Measurements from ENCODE around the gene RHBDL2.
A peak's percentile ranks its signal among the peaks of the same experiment; 100 is the strongest.
"Not testable (repeated sequence)": the region's sequence is repeated elsewhere in the genome, so short reads cannot be mapped to it uniquely, and the experiment has no call there.

The RHBDL2 gene

GRCh38 chr1:38860454-38860795, 81.2 kb downstream of the RHBDL2 start:
- ChIA-PET POLR2A (no interaction called here), CTCF (interaction anchor here (1.5 to 3.1 kb wide), 3 partner anchors 9 to 238 kb away, joined by 4 to 19 read pairs (median 5); no protein-coding TSS in a partner anchor)
- DNase-seq (ENCODE audit: low read depth, low spot score), result no peak
- H3K4me3 ChIP-seq (ENCODE audit: low read depth, low read length), result peak overlapping the region; percentile 92
- no peak for TF ChIP-seq CTCF (IDR thresholded peaks at IDR 0.05; ENCODE audit: insufficient read depth, low read length, missing control alignments)

DNA sequence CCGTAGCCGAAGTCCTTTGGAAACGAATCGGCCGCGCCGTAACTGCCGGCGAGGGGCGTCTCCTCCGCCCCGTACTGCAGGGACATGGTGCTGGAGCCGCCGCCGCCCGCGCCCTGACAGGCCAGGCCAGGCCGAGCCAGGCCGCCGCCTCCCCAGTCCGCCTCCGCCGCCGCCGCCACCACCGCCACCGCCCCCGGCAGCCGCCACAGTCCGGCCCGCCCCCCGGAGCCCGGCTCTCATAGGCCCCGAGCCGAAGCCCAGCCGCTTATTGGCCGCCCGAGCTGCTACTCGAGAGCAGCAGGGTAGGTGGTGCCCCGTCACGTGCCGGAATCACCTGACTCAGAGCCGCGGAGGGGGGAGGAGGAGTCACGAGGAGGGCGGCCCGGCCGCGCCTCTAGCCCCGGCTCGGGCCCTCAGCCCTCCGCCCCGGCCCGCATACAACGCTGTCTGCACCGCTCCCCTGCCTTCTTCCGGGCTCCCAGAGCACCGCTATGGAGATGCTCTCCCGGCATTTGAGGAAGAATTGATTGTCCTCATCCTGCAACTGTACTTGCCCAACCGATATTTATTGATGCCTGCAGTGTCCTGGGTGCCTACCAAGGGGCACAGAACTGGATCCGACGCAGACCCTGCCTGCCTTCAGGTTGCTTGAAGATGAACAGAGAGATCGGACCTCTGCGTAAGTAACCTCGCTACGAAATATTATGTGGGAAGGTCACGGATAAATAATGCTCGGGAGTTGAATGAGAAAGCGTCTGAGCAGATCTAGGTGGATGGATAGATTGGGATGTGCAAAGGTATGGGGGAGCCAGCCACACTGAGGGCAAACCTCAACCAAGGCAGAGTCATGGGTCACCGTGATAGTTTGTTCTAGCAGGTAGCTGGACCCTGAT, 81.8 kb downstream of the RHBDL2 start, which contains the start of gene RRAGC:
Gene RRAGC, minus strand, starts transcription at position 212 of the 893 bp plus-strand sequence. Its CDS starts 126 bp downstream, at position 86.
- peak within 1 kb of the TSS; percentile 92 for H3K4me3 ChIP-seq (ENCODE audit: low read depth, low read length)
- DNase-seq (ENCODE audit: low read depth, low spot score), result peak; percentile 71
- ChIA-PET CTCF (interaction anchor here (1.5 to 3.9 kb wide), 4 partner anchors 9 to 239 kb away, joined by 4 to 19 read pairs (median 9); no protein-coding TSS in a partner anchor), POLR2A (interaction anchor here (0.5 kb wide), 1 partner anchor 166 kb away, joined by 4 read pairs; the partner anchor contains the start of gene NDUFS5)
- no peak for TF ChIP-seq CTCF (IDR thresholded peaks at IDR 0.05; ENCODE audit: insufficient read depth, low read length, missing control alignments)

DNA sequence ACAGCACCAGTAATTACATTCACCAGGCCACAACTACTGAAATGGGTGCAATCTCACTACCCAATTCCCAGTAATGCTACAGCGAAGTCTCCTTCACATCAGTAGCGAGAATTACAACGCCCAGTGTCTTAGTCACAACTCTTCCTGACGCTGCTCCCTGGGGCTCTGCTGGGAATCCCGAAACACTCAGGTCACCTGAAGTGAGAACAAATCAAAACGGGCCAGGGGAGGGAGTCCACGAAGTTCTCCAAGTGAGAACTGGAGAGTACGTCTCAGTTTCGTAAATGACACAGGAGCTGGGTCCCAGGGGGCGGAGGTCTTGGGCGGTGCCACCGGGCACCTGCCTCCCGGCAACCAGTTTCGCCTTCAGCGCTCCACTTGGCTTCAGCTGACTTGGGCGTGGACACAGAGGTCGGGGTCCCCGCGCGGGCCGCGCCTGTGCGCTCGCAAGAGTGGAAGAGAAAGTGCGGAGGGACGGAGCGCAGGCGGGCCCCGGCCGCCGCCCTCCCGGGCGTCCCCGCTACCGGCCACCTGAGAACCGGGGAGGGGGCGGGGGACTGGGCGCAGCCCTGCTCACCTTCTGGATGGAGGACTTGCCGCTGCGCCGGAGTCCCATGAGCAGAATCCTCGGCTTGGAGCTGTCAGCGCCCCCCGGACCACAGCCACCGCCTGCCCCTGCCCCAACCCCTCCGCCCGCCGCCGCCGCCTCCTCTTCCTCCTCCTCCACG, 82.6 kb downstream of the RHBDL2 start:
- TF ChIP-seq CTCF (IDR thresholded peaks at IDR 0.05; ENCODE audit: insufficient read depth, low read length, missing control alignments), result no peak
- DNase-seq (ENCODE audit: low read depth, low spot score), result no peak
- H3K4me3 ChIP-seq (ENCODE audit: low read depth, low read length), result peak overlapping the region; percentile 77
- ChIA-PET POLR2A (no interaction called here), CTCF (interaction anchor here (1.5 to 3.9 kb wide), 2 partner anchors 10 to 233 kb away, joined by 5 to 13 read pairs; no protein-coding TSS in a partner anchor)

DNA sequence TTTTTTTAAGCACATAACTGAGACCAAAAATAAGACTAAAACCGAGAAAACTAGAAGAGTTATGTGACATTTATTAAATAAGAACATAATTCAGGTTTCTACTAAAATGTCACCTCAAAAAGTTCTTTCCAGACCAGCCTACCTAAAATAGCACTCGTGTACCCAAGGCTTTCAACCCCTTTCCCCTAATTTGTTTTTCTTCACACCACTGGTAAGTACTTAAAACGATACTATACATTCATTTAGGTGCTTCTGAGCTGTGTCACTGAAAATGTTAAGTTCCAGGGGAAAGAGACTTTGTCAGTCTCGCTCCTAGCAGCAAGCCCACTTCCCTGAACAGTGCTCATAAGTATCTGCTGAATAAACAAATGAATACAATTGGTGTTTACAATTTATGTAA, 88.8 kb downstream of the RHBDL2 start:
- ChIA-PET POLR2A (no interaction called here), CTCF (interaction anchor here (1.0 to 1.2 kb wide), 2 partner anchors 10 to 17 kb away, joined by 3 read pairs; no protein-coding TSS in a partner anchor)
- TF ChIP-seq CTCF (IDR thresholded peaks at IDR 0.05; ENCODE audit: insufficient read depth, low read length, missing control alignments), result no peak

DNA sequence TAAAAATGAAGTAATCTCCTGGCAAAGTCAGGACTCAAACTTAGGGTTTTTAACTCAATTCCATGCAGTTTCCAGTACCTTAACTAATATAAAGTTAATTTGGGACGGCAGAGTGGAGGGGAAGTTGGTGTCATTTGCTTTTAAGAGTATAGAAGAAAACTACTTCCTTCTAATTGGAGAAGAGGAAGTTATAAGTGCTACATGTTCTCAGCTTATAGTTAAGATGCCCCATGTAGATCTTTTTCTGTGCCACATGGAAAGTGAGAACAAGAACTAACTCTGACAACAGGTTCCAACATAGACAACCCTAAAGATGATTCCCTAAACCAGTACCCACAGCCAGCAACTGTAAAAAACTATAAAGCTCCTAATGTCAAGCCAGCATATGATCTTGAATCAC, 93.6 kb downstream of the RHBDL2 start:
- DNase-seq (ENCODE audit: low read depth, low spot score), result no peak
- POLR2A ChIA-PET, result no interaction called here
- no peak for TF ChIP-seq CTCF (IDR thresholded peaks at IDR 0.05; ENCODE audit: insufficient read depth, low read length, missing control alignments)
- no peak overlapping the region for H3K4me3 ChIP-seq (ENCODE audit: low read depth, low read length)
- CTCF ChIA-PET, result no interaction called here

More for the DNA sequence above, 88.8 kb downstream of the RHBDL2 start:
- DNase-seq (ENCODE audit: low read depth, low spot score), result no peak
- H3K4me3 ChIP-seq (ENCODE audit: low read depth, low read length), result no peak overlapping the region

GRCh38 chr1:38846210-38846609, 95.4 kb downstream of the RHBDL2 start:
- H3K4me3 ChIP-seq (ENCODE audit: low read depth, low read length), result no peak overlapping the region
- TF ChIP-seq CTCF (IDR thresholded peaks at IDR 0.05; ENCODE audit: insufficient read depth, low read length, missing control alignments), result no peak
- ChIA-PET POLR2A (no interaction called here), CTCF (interaction anchor here (1.3 to 1.8 kb wide), 3 partner anchors 11 to 823 kb away, joined by 3 to 8 read pairs (median 4); no protein-coding TSS in a partner anchor)
- no peak for DNase-seq (ENCODE audit: low read depth, low spot score)

DNA sequence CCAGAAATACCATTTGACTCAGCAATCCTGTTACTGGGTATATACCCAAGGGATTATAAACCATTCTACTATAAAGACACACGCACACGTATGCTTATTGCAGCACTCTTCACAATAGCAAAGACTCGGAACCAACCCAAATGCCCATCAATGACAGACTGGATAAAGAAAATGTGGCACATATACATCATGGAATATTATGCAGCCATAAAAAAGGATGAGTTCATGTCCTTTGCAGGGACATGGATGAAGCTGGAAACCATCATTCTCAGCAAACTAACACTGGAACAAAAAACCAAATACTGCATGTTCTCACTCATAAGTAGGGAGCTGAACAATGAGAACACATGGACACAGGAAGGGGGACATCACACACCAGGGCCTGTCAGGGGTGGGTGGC, 96.5 kb downstream of the RHBDL2 start:
- DNase-seq (ENCODE audit: low read depth, low spot score); H3K4me3 ChIP-seq (ENCODE audit: low read depth, low read length); POLR2A ChIA-PET: not testable (repeated sequence)
- CTCF ChIA-PET, result interaction anchor here (0.6 to 2.6 kb wide), 4 partner anchors 10 to 822 kb away, joined by 3 to 9 read pairs (median 4); no protein-coding TSS in a partner anchor

All from AG04449 (cell line).